C4-2B (cell line): ENCODE results near the gene DNAJB12.

Source experiments
- H3K27ac ChIP-seq: fragments of 450-650 bp; 2 replicates; pipeline ENCODE4 v1.5.1; 2017
- ZFX ChIP-seq: fragments of 450-650 bp; IDR thresholded peaks from 2 replicates; pipeline ENCODE4 v1.6.1; 2017
- TF ChIP-seq, protein P1 (sequence below): fragments of 450-650 bp; conservative IDR thresholded peaks from 2 replicates; pipeline ENCODE4 v1.5.1; 2017; ENCODE audit warnings: mild to moderate bottlenecking

The DNAJB12 gene

DNA sequence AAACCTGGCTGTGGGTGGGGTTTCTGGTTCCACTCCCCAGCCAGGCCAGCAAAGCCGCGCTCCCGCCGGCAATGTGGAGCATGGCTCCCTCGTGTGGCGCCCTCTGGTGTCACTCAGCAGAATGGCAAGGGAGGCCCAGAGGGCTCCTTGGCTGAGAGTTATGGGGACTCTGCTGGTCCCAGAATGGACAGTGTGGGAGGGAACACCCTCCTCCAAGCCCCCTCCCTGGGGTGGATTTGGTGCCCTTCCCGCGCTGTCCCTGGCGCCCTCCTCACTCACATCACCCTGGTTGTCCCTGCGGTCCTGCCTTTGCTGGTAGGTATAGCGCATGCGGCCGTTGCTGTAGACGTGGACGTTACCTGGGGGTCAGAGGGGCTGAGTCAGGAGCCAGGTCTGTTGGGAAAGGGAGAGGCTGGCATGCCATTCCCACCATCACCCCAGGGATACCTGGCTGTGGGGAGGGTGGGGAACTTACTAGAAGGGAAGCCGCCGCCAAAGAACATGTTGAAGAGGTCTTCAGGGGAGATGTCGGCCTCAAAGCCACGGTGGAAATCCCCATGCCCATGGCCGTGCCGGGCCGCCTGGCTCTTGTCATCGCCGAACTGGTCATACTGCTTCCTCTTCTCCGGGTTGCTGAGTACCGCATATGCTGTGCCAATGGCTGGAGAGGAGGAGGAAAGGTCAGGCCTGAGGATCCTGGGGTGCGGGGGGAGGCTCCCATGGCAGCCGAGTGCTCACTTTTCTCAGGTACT, 14.0 kb downstream of the DNAJB12 start:
- no peak overlapping the region for H3K27ac ChIP-seq
- TF ChIP-seq, protein P1, sequence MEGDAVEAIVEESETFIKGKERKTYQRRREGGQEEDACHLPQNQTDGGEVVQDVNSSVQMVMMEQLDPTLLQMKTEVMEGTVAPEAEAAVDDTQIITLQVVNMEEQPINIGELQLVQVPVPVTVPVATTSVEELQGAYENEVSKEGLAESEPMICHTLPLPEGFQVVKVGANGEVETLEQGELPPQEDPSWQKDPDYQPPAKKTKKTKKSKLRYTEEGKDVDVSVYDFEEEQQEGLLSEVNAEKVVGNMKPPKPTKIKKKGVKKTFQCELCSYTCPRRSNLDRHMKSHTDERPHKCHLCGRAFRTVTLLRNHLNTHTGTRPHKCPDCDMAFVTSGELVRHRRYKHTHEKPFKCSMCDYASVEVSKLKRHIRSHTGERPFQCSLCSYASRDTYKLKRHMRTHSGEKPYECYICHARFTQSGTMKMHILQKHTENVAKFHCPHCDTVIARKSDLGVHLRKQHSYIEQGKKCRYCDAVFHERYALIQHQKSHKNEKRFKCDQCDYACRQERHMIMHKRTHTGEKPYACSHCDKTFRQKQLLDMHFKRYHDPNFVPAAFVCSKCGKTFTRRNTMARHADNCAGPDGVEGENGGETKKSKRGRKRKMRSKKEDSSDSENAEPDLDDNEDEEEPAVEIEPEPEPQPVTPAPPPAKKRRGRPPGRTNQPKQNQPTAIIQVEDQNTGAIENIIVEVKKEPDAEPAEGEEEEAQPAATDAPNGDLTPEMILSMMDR, result peak; percentile 96
- no peak for TF ChIP-seq ZFX

DNA sequence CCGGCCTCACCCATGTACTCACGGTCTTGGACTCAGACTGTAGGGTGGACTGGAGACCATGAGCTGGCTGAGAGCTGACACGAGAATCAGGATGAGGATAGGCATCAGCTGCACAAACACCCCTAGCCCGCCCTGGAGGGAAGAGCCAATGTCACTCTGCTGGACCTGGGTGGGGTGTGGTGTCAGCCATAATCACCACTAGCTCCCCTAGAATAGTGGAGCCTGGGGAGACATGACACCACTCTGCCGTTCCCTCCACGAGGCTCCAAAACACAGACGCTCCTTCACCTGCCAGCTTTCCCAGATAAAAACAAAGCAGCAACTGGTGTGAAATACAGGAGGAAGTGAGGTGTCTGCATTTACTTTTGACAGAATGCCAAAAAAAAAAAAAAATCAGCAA, 16.5 kb downstream of the DNAJB12 start:
- H3K27ac ChIP-seq, result no peak overlapping the region
- TF ChIP-seq, protein P1, result no peak
- no peak for TF ChIP-seq ZFX

DNA sequence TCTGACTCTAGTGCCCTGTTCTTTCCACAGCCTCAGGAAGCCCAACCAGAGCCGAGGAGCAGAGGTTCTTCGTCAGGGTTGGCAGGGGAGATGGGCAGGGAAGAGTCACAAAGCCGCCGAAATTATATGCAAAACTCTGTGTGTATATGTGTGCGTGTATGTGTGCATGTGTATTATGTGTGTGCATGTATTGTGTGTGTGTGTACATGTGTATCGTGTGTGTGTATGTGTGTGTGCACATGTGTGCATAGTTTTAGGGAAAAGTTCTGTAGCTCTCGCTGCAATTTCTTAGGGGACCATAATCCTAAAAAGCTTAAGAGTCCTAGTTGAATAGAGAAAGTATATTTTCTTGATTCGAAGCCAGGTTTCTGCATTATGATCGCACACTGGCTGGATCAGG, 17.0 kb downstream of the DNAJB12 start:
- no peak for TF ChIP-seq ZFX
- TF ChIP-seq, protein P1, result no peak

DNA sequence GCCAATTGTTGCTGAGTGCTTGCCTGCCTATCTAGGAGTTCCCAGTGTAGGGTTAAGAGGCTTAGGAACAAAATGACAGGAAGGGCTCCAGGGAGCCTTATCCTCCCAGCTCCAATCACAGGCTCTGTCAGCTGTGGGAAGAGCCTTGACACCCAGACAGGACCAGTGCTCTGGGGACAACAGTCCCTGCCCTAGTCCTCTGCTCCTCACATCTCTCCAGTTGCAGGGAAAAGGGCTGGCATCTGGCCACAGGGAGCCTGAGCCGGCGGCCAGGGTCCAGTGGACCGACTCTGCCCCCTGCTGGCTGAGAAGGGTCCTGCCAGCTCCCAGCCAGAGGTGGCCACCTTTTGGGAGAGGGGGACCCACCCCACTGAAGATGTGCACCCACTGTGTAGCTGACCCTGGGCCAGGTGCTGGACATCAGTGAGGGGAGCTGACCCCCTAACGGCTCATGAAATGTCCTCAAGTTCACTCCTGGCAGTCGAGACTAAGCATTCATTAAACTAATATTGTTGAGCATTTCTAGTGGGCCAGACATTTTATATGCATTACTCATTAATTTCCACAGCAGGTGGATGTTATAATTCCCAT, 17.6 kb downstream of the DNAJB12 start:
- H3K27ac ChIP-seq, result peak overlapping the region; percentile 19
- TF ChIP-seq, protein P1, result peak; percentile 99
- TF ChIP-seq ZFX, result no peak

More for the DNA sequence above, 17.0 kb downstream of the DNAJB12 start:
- no peak overlapping the region for H3K27ac ChIP-seq

DNA sequence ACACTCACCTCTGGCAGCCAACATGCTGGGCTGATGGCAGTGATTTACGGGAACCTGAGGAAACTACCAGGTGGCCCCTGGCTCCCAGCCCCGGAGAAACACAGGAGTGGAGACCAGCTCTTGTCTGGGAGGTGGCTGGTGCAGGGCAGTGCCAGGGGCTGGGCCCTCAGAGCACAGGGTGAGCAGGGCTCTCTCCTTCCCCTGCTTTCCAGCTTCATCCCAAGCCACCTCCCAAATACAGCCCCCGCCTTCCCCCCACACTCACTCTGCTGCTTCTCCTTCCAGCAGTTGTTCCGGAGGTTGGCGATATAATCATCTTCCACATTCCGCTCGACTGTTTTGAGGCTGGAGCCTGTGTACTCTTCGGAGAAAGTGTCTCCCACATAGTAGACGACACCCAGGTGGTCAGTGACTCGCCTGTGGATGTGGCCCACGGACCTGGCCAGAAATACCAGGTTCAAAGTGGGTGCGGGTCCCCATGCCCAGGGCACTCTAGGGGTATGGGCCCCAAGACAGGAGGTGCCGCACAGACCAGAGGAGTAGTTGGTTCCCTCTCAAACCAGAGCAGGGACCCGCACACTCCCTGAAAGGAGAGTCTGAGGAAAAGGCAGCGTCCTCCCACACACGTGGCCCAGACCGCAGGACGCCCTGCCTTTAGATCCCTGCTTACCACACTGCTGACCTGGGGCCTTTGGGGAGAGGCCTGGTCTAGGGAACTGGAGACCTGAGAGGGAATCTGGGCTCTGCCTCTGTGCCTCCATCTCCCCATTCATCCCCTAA, 18.3 kb downstream of the DNAJB12 start:
- H3K27ac ChIP-seq, result peak overlapping the region; percentile 19
- TF ChIP-seq ZFX, result no peak
- TF ChIP-seq, protein P1, result no peak

DNA sequence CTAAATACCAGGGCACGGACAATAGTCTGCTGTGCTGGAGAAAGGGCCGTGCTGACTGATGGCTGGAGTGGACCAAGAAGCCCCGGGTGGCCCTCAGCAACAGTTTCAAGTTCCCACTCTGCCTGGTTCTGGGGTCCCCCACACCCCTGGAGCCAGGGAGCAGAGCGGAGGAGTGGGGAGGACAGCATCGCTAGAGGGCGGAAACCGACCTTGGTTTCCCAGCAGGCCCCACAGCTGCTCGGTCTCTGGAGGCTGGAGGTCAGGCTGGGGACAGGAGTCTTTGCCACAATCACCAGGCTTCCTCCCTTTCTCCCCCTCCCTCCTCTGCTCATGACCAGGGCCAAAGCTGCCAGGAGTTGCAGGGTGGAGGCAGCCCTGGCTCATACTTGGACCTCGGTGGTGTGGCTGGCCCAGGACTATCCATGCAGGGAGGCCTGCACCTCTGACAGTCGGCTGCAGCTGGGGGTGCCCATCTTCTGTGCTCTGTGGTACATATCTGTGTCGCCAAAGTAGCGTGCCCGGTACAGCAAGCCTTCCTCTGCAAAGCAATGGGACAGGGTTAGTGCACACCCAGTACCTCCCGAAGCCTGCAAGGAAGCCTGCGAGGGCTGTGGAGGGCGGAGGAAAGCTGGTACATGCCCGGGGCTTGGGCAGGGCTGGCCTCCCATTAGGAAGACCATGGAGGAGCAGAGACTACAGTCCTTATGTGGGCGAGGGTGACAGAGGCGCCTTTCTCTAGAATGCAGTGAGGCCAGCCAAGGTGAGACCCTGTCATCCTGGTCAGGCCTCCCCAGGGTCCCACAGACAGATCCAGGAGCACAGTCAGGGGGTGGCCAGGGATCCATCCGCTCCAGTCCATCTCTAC, 19.1 kb downstream of the DNAJB12 start:
- TF ChIP-seq, protein P1, result no peak
- no peak for TF ChIP-seq ZFX
- peak overlapping the region; percentile 19; the same call in 1 of the 2 replicates for H3K27ac ChIP-seq
